ENCODE measurements around the gene IGFBP5. TPM values are rescaled to one million over a fixed set of nuclear protein-coding genes. Genes with fewer than 3 reads are reported as not detected.

The IGFBP5 gene
- total and polyA plus RNA-seq, 2 of the 8 experiments (the other 6 are each of a cell fraction or from before 2014, with no cell fraction given), result 2.2 to 2.5 TPM

- no peak overlapping the region for H4K8ac ChIP-seq (ENCODE audit: extremely low read depth, insufficient read depth, low read length)
- no peak overlapping the region for H3K56ac ChIP-seq (replicated peaks; ENCODE audit: insufficient read length, low read depth, low read length)
- H3K9ac ChIP-seq (replicated peaks in 1 of 4; ENCODE audit: extremely low read depth in 1 of 4, low read depth in 3 of 4, low read length in 3 of 4), result no peak overlapping the region
- no peak overlapping the region for H4K5ac ChIP-seq (ENCODE audit: insufficient read length, low read depth, low read length)
- ChIA-PET CTCF (ENCODE audit: partially characterized antibody) (interaction anchor here (1.6 kb wide), 1 partner anchor 20 kb away, joined by 3 read pairs; no protein-coding TSS in a partner anchor), POLR2A (ENCODE audit: partially characterized antibody) (no interaction called here)
- no peak overlapping the region for H2AFZ ChIP-seq (ENCODE audit: low read length)
- no peak for DNase-seq (ENCODE audit: low read depth in 1 of 2, low spot score in 2 of 2)
- no peak overlapping the region for H3K4me2 ChIP-seq (ENCODE audit: insufficient read depth in 1 of 2, low read depth in 2 of 2, low read length in 2 of 2)
- no peak overlapping the region for H3K4ac ChIP-seq (replicated peaks; ENCODE audit: insufficient read length, low read depth, low read length)
- H4K91ac ChIP-seq (replicated peaks; ENCODE audit: insufficient read length, low read length), result no peak overlapping the region
- no peaks in the 10 kb centered on the region; a peak in 1 of 4 replicates for H3K9me3 ChIP-seq (ENCODE audit: insufficient read depth in 2 of 2, low read depth in 1 of 2, low read length in 1 of 2)
- H3K79me2 ChIP-seq (ENCODE audit: control insufficient read depth in 1 of 2, insufficient read depth in 2 of 2, low read length in 2 of 2), result no peaks in the 10 kb centered on the region
- H2AK5ac ChIP-seq (ENCODE audit: low read depth, low read length), result no peak overlapping the region
- no peak overlapping the region for H3K14ac ChIP-seq (ENCODE audit: insufficient read length)
- peaks cover 0 to 4% (median under 1%) of the 10 kb centered on the region in 4 experiments; a peak in 1 of 7 replicates for H3K4me1 ChIP-seq (replicated peaks in 1 of 4; ENCODE audit: control insufficient read depth in 3 of 4, insufficient read depth in 4 of 4, low read length in 3 of 4)
- H3K23me2 ChIP-seq (ENCODE audit: low read depth, low read length), result no peaks in the 10 kb centered on the region
- H2BK5ac ChIP-seq (ENCODE audit: low read depth, low read length), result no peak overlapping the region
- FAIRE-seq, result no peak
- WGBS, 2 experiments (ENCODE audit: extremely low coverage in 1 of 2, insufficient coverage in 1 of 2, insufficient read length in 1 of 2, insufficient replicate concordance in 2 of 2, low coverage in 1 of 2, low lambda C conversion rate in 2 of 2, missing lambda C conversion rate in 1 of 2), result 86% methylated on average over 2 of the region's 2 CpGs; no CpG with 5 or more reads in 1 of the 2 experiments
- H2BK120ac ChIP-seq (replicated peaks; ENCODE audit: low read depth, low read length), result no peak overlapping the region
- H4K20me1 ChIP-seq (replicated peaks in 1 of 2; ENCODE audit: control insufficient read depth in 1 of 2, insufficient read depth in 2 of 2, low read length in 2 of 2), result no peaks in the 10 kb centered on the region
- H3K4me3 ChIP-seq (ENCODE audit: extremely low read depth in 1 of 4, insufficient read depth in 2 of 4, low read depth in 3 of 4, low read length in 4 of 4), result no peak overlapping the region
- no peak overlapping the region for H2BK15ac ChIP-seq (ENCODE audit: low read length)
- no peak overlapping the region for H3K27ac ChIP-seq (ENCODE audit: low read depth, low read length)
- no peaks in the 10 kb centered on the region for H3K79me1 ChIP-seq (ENCODE audit: low read depth, low read length)
- peaks cover 0 to 2% (median under 1%) of the 10 kb centered on the region in 4 experiments; a peak in 1 of 7 replicates for H3K27me3 ChIP-seq (replicated peaks in 1 of 4; ENCODE audit: control insufficient read depth in 3 of 4, extremely low read depth in 1 of 4, insufficient read depth in 3 of 4, low read length in 3 of 4)
- H2BK12ac ChIP-seq (ENCODE audit: low read depth, low read length), result no peak overlapping the region
- no peak overlapping the region for H2BK20ac ChIP-seq (ENCODE audit: low read length)
- H3K23ac ChIP-seq (ENCODE audit: insufficient read length), result no peak overlapping the region
- no peaks in the 10 kb centered on the region for H3K36me3 ChIP-seq (ENCODE audit: control insufficient read depth in 2 of 4, insufficient read depth in 4 of 4, low read length in 3 of 4)
- TF ChIP-seq KDM5A (IDR thresholded peaks at IDR 0.05; ENCODE audit: low read length) (no peak), EGR1 (IDR thresholded peaks at IDR 0.05; ENCODE audit: borderline replicate concordance, low read depth, low read length) (no peak), BACH1 (IDR thresholded peaks at IDR 0.05; ENCODE audit: low read length) (no peak), BCL11A (IDR thresholded peaks at IDR 0.05; ENCODE audit: low read depth in 2 of 2, low read length in 2 of 2) (no peak)
- no peak overlapping the region for H3K18ac ChIP-seq (ENCODE audit: extremely low read depth, low read length)
Observed at GRCh38 chr2:216626875-216627245, 68.5 kb downstream of the IGFBP5 start.

Data from H1 (cell line).